ENCODE measurements around the gene ROBO3. TPM values are rescaled to one million over a fixed set of nuclear protein-coding genes. Genes with fewer than 3 reads are reported as not detected.

The ROBO3 gene
- total and polyA plus RNA-seq, 10 of the 15 experiments (the other 5 are each of a cell fraction or from before 2014, with no cell fraction given) = 0.10 to 0.63 (median 0.31) TPM; not detected in 2

DNA sequence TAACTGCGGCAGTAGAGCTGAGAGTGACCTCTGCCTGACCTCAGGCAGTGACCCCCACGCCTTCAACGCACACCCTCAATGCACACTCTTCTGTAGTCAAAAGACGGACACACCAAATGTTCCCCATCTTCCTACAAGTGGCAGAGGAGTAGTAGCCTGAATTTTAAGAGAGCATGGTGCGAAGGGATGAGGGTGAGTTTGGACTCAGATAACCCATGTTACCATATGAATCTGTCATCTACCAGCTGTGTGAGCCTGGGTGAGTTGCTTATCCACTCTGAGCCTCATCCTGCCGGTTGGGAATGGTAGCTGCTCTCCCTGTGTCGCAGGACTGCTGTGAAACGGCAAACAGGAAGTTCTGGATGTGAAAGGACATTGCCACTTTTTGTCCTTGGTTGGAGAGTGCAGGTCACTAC is 20.6 kb upstream of the ROBO3 start:
- no peaks in the 10 kb centered on the region for H3K9me3 ChIP-seq (replicated peaks; ENCODE audit: control insufficient read depth, insufficient read depth, low read length)
- ChIA-PET CTCF (interaction anchor here (0.9 to 1.6 kb wide), 2 partner anchors 32 to 200 kb away, joined by 3 to 4 read pairs; no protein-coding TSS in a partner anchor), POLR2A (interaction anchor here (0.6 kb wide), 1 partner anchor 18 kb away, joined by 3 read pairs; no protein-coding TSS in a partner anchor), RAD21 (ENCODE audit: unreplicated experiment) (no interaction called here), SMC1A (ENCODE audit: uncharacterized antibody, unreplicated experiment) (no interaction called here)
- ATAC-seq = no peak
- no peak overlapping the region for H3K9ac ChIP-seq (ENCODE audit: control insufficient read depth, insufficient read depth, low read length)
- DNase-seq (ENCODE audit: low read depth, low spot score) = no peak
- no peak for FAIRE-seq
- peaks cover 15 to 27% of the 10 kb centered on the region in 2 experiments for H3K27me3 ChIP-seq (replicated peaks in 1 of 2; ENCODE audit: control insufficient read depth in 2 of 2, insufficient read depth in 2 of 2, low read length in 1 of 2)
- H3K4me2 ChIP-seq (ENCODE audit: control insufficient read depth, insufficient read depth) = no peak overlapping the region
- H4K20me1 ChIP-seq (ENCODE audit: control insufficient read depth, insufficient read depth) = no peaks in the 10 kb centered on the region
- no TSS peak for BruUV-seq (replicated peaks)
- WGBS (ENCODE audit: insufficient coverage, insufficient replicate concordance, low lambda C conversion rate, missing lambda C conversion rate) = 20% methylated on average over 8 of the region's 8 CpGs
- H3K27ac ChIP-seq (ENCODE audit: control insufficient read depth, insufficient read depth) = no peak overlapping the region
- in situ Hi-C loops (cut with MboI) = loop anchor here (25.0 kb wide), 1 partner anchor 432 kb away; the partner anchor contains the start of gene OR8B4
- no peak overlapping the region for H2AFZ ChIP-seq (ENCODE audit: control insufficient read depth, low read depth, low read length)
- no peaks in the 10 kb centered on the region for H3K4me1 ChIP-seq (ENCODE audit: control insufficient read depth, insufficient read depth, low read length)
- no peak for TF ChIP-seq CBX3 (IDR thresholded peaks at IDR 0.05; ENCODE audit: borderline replicate concordance, low read depth)
- no peak for TF ChIP-seq BRCA1 (IDR thresholded peaks at IDR 0.05; ENCODE audit: low read depth, low read length)
- TF ChIP-seq, protein P1, sequence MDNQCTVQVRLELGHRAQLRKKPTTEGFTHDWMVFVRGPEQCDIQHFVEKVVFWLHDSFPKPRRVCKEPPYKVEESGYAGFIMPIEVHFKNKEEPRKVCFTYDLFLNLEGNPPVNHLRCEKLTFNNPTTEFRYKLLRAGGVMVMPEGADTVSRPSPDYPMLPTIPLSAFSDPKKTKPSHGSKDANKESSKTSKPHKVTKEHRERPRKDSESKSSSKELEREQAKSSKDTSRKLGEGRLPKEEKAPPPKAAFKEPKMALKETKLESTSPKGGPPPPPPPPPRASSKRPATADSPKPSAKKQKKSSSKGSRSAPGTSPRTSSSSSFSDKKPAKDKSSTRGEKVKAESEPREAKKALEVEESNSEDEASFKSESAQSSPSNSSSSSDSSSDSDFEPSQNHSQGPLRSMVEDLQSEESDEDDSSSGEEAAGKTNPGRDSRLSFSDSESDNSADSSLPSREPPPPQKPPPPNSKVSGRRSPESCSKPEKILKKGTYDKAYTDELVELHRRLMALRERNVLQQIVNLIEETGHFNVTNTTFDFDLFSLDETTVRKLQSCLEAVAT (IDR thresholded peaks at IDR 0.05) = no peak
- no peak for TF ChIP-seq HCFC1 (IDR thresholded peaks at IDR 0.05; ENCODE audit: low read length)
- no peak for TF ChIP-seq KDM1A (IDR thresholded peaks at IDR 0.05; ENCODE audit: borderline replicate concordance)
- TF ChIP-seq, protein P2, sequence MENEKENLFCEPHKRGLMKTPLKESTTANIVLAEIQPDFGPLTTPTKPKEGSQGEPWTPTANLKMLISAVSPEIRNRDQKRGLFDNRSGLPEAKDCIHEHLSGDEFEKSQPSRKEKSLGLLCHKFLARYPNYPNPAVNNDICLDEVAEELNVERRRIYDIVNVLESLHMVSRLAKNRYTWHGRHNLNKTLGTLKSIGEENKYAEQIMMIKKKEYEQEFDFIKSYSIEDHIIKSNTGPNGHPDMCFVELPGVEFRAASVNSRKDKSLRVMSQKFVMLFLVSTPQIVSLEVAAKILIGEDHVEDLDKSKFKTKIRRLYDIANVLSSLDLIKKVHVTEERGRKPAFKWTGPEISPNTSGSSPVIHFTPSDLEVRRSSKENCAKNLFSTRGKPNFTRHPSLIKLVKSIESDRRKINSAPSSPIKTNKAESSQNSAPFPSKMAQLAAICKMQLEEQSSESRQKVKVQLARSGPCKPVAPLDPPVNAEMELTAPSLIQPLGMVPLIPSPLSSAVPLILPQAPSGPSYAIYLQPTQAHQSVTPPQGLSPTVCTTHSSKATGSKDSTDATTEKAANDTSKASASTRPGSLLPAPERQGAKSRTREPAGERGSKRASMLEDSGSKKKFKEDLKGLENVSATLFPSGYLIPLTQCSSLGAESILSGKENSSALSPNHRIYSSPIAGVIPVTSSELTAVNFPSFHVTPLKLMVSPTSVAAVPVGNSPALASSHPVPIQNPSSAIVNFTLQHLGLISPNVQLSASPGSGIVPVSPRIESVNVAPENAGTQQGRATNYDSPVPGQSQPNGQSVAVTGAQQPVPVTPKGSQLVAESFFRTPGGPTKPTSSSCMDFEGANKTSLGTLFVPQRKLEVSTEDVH (IDR thresholded peaks at IDR 0.05; ENCODE audit: low read depth, partially characterized antibody) = no peak
- no peak for TF ChIP-seq MYC (IDR thresholded peaks at IDR 0.05; ENCODE audit: insufficient read depth, insufficient read length, insufficient replicate concordance, low read length, severe bottlenecking)
- no peak for TF ChIP-seq CREB1 (IDR thresholded peaks at IDR 0.05; ENCODE audit: low read depth)
- TF ChIP-seq, protein P3, sequence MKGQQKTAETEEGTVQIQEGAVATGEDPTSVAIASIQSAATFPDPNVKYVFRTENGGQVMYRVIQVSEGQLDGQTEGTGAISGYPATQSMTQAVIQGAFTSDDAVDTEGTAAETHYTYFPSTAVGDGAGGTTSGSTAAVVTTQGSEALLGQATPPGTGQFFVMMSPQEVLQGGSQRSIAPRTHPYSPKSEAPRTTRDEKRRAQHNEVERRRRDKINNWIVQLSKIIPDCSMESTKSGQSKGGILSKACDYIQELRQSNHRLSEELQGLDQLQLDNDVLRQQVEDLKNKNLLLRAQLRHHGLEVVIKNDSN (IDR thresholded peaks at IDR 0.05; ENCODE audit: borderline replicate concordance, extremely low read length, insufficient read depth, low read depth, low read length) = no peak
- no peak for TF ChIP-seq NFXL1 (IDR thresholded peaks at IDR 0.05; ENCODE audit: borderline replicate concordance)
- TF ChIP-seq FOXK2 (IDR thresholded peaks at IDR 0.05) = no peak
- no peak for TF ChIP-seq JUNB (IDR thresholded peaks at IDR 0.05)
- no peak for TF ChIP-seq BHLHE40 (IDR thresholded peaks at IDR 0.05; ENCODE audit: borderline replicate concordance in 1 of 2, low read depth in 2 of 2, low read length in 1 of 2)
- no peak for TF ChIP-seq SPI1 (IDR thresholded peaks at IDR 0.05; ENCODE audit: borderline replicate concordance, insufficient read depth, low read depth, low read length)
- intact Hi-C loops (cut with micrococcal nuclease; ENCODE audit: unreplicated experiment) = no loop called here
- no peaks in the 10 kb centered on the region for H3K36me3 ChIP-seq (ENCODE audit: control insufficient read depth in 2 of 2, insufficient read depth in 2 of 2, low read length in 1 of 2)
- H3K79me2 ChIP-seq (ENCODE audit: control insufficient read depth, insufficient read depth, low read length) = no peaks in the 10 kb centered on the region
- H3K4me3 ChIP-seq = no peak overlapping the region
